GM18519 (cell line): ENCODE results near the gene HEPN1.
"Not testable (repeated sequence)": the region's sequence is repeated elsewhere in the genome, so short reads cannot be mapped to it uniquely, and the experiment has no call there.

ENCODE experiments used
- ATAC-seq: cut with Tn5 transposase; IDR thresholded peaks from one replicate; pipeline ENCODE4 v1.9.1; 2021; ENCODE audit warnings: mild to moderate bottlenecking, moderate library complexity; ENCODE audit not compliant: unreplicated experiment, low FRiP score

HEPN1 gene

GRCh38 chr11:124938206-124938765 lies 19.2 kb downstream of the HEPN1 start:
- ATAC-seq: no peak

GRCh38 chr11:124938970-124939369 lies 19.9 kb downstream of the HEPN1 start:
- ATAC-seq: no peak

- ATAC-seq: no peak
These were observed 22.7 kb downstream of the HEPN1 start for GRCh38 chr11:124941703-124942102.

GRCh38 chr11:124942466-124943253 lies 23.6 kb downstream of the HEPN1 start:
- ATAC-seq: no peak

- ATAC-seq: no peak
These were observed 24.2 kb downstream of the HEPN1 start for GRCh38 chr11:124943254-124943616.

GRCh38 chr11:124943741-124944140 lies 24.7 kb downstream of the HEPN1 start:
- no peak for ATAC-seq

- ATAC-seq: no peak
These were observed 25.5 kb downstream of the HEPN1 start for GRCh38 chr11:124944565-124944964.

- no peak for ATAC-seq
These were observed 26.8 kb downstream of the HEPN1 start for GRCh38 chr11:124945826-124946225.

GRCh38 chr11:124946735-124947141 lies 27.7 kb downstream of the HEPN1 start:
- ATAC-seq: no peak

GRCh38 chr11:124950601-124951330 lies 31.7 kb downstream of the HEPN1 start:
- no peak for ATAC-seq

- no peak for ATAC-seq
These were observed 32.3 kb downstream of the HEPN1 start for GRCh38 chr11:124951341-124951740.

GRCh38 chr11:124953753-124954589 lies 34.9 kb downstream of the HEPN1 start, which contains the start of gene CCDC15:
Gene CCDC15 (plus strand): TSS chr11:124954202. CDS start chr11:124954733, 531 bp downstream.
- peak; percentile 93 for ATAC-seq

- ATAC-seq: no peak
These were observed 35.5 kb downstream of the HEPN1 start for GRCh38 chr11:124954590-124954955.

GRCh38 chr11:124955035-124955434 lies 36.0 kb downstream of the HEPN1 start:
- no peak for ATAC-seq

- ATAC-seq: peak; percentile 92
These were observed 43.0 kb downstream of the HEPN1 start for GRCh38 chr11:124961972-124962609.

GRCh38 chr11:124968197-124968596 lies 49.1 kb downstream of the HEPN1 start:
- not testable (repeated sequence) for ATAC-seq
